Type B pancreatic cell (in vitro differentiated cells): Measurements from ENCODE around the gene SLCO2A1. TPM values are rescaled to one million over a fixed set of nuclear protein-coding genes. Genes with fewer than 3 reads are reported as not detected.

Experiments used
- DNase-seq: peaks from one replicate; pipeline ENCODE4 v3.0.0; 2021; ENCODE audit warnings: mixed read lengths; ENCODE audit not compliant: unreplicated experiment; ENCODE audit errors: extremely low spot score
- H3K27ac Mint-ChIP-seq: 2 replicates; pipeline ENCODE4 v1.8.0; 2021; ENCODE audit warnings: mild to moderate bottlenecking, mixed read lengths
- H3K27me3 Mint-ChIP-seq: 2 replicates; pipeline ENCODE4 v1.8.0; 2021; ENCODE audit warnings: mixed read lengths
- H3K36me3 Mint-ChIP-seq: 2 replicates; pipeline ENCODE4 v1.8.0; 2021; ENCODE audit warnings: mixed read lengths
- H3K4me1 Mint-ChIP-seq: one replicate; pipeline ENCODE4 v1.8.0; 2021; ENCODE audit warnings: mixed read lengths; ENCODE audit not compliant: unreplicated experiment
- H3K4me3 Mint-ChIP-seq: 2 replicates; pipeline ENCODE4 v1.8.0; 2021; ENCODE audit warnings: mild to moderate bottlenecking, mixed read lengths
- H3K9me3 Mint-ChIP-seq: 2 replicates; pipeline ENCODE4 v1.8.0; 2021; ENCODE audit warnings: mixed read lengths
- total RNA-seq: library from RNA; stranded (reverse); gene quantifications from 2 replicates; pipeline ENCODE4 v1.2.1, GENCODE V29; 2021; ENCODE audit warnings: low replicate concordance
- TF ChIP-seq, protein P1 (sequence below): fragments of 200-600 bp; sonication (generic); conservative IDR thresholded peaks from 2 replicates; pipeline ENCODE4 v1.5.0; 2021; ENCODE audit warnings: antibody characterized with exemption, mild to moderate bottlenecking

SLCO2A1 gene
- total RNA-seq, 1 donor from 2014 or later, result 3.8 TPM

DNA sequence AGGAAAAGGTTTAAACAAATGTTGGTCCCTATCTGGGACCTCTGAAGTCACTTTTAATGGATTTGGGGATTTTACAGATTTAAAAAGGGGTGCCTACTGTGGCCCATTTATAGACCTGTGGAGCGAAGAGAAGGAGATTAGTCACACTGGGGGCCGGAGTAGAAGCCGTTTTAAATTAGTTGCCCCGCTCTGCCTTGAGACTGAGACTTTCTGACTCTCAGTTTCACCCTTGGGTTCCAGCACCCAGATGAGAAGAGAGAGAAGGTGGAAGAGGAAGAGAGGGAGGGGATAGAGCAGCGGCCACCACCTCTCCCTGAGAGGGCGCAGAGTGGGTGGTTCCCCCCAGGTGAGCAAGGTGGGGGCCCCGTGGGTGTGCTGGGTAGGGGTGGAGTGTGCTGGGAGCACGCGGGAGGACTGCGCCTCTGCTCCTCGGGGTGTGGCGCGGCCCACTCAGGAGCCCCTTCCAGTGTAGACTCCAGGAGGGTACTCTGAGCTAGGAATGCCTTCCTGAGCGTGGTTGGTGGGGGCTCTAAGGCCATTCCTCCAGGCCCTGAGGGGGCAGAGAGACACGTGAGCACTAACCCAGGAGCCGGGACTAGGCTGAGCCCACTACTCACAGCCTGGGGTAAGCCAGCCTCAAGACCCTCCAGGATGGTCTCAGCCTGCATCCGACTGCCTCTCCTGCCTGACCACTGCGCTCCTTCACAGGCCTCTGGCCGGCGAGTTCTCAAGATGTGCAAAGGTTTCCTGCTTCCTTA is 101.4 kb downstream of the SLCO2A1 start:
- TF ChIP-seq, protein P1, sequence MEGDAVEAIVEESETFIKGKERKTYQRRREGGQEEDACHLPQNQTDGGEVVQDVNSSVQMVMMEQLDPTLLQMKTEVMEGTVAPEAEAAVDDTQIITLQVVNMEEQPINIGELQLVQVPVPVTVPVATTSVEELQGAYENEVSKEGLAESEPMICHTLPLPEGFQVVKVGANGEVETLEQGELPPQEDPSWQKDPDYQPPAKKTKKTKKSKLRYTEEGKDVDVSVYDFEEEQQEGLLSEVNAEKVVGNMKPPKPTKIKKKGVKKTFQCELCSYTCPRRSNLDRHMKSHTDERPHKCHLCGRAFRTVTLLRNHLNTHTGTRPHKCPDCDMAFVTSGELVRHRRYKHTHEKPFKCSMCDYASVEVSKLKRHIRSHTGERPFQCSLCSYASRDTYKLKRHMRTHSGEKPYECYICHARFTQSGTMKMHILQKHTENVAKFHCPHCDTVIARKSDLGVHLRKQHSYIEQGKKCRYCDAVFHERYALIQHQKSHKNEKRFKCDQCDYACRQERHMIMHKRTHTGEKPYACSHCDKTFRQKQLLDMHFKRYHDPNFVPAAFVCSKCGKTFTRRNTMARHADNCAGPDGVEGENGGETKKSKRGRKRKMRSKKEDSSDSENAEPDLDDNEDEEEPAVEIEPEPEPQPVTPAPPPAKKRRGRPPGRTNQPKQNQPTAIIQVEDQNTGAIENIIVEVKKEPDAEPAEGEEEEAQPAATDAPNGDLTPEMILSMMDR, result no peak
- no peaks in the 10 kb centered on the region for H3K36me3 Mint-ChIP-seq
- DNase-seq, result peak; percentile 59
- H3K27ac Mint-ChIP-seq, result no peak overlapping the region
- peaks cover 14% of the 10 kb centered on the region for H3K4me1 Mint-ChIP-seq
- H3K27me3 Mint-ChIP-seq, result peaks cover 31% of the 10 kb centered on the region
- no peaks in the 10 kb centered on the region for H3K9me3 Mint-ChIP-seq
- peak overlapping the region; percentile 82 for H3K4me3 Mint-ChIP-seq

DNA sequence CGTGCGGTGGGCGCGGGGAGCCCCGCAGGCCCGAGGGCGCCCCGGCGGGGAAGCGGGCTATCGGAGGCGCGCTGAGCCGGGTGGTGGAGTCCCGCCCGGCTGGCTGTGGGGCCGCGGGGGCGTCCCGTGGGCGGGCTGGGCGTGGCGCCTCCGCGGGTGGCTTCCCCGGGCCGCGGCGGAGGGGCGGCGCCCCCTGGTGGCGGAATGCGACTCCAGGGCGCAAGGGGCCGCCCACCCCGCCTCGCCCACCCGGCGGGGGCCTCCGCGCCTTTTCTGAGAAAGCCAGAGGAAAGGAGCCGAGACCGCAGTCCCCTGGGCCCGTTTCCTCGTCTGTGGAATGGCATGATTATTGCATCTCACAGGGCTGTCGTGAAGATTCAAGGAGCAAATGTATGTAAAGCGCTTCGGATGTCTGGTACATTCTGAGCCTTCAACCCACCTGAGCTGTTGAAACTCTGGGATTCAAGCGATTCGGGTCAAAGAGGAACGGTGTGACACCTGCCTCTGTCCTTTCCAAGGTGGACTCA is 102.1 kb downstream of the SLCO2A1 start:
- DNase-seq, result peak; percentile 78
- Mint-ChIP-seq H3K36me3 (no peaks in the 10 kb centered on the region), H3K27ac (no peak overlapping the region), H3K4me3 (peak overlapping the region; percentile 82), H3K4me1 (peaks cover 14% of the 10 kb centered on the region), H3K9me3 (no peaks in the 10 kb centered on the region), H3K27me3 (peaks cover 31% of the 10 kb centered on the region)
- TF ChIP-seq, protein P1, result peak; percentile 93

DNA sequence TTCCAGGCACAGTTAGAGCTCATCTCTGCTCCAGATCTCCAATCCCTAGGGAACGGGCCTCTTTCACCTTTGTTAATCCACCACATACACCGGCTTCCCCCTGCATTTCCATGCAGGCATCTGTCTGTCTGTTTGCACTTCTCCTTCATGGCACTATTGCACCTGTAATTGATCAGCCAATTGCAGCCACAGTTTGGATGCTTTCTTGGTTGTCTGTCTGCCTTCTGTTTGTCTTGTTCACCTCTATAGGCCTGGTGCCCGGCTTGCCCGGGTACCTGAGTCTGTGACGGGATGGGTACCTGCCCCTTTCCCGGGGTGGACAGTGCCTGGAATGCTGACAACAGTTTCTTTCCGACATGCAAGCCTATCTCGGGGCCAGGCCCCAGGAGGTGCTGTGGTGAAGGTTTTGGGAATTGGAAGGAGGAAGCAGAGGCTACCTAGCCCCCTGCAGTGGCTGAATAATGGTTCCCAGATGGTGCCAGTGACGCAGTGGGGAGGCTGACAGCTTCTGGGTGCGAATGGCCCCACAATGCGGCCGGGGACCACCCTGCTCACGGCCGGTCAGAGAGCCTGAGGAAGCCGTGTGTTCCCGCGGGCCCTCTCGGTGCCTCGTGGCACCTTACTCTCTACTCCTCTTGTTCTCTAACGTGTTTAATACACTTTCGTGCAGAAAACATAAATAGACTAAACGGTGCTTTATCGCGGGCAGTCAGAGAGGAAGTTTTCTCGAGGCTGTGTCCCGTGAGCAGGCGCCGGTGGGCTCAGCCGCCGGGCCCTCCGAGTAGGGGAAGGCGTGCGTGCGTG is 102.8 kb downstream of the SLCO2A1 start:
- TF ChIP-seq, protein P1, result no peak
- H3K4me3 Mint-ChIP-seq, result peak overlapping the region; percentile 82
- no peaks in the 10 kb centered on the region for H3K9me3 Mint-ChIP-seq
- peak; percentile 69 for DNase-seq
- no peak overlapping the region for H3K27ac Mint-ChIP-seq
- peaks cover 14% of the 10 kb centered on the region for H3K4me1 Mint-ChIP-seq
- H3K27me3 Mint-ChIP-seq, result peaks cover 31% of the 10 kb centered on the region
- no peaks in the 10 kb centered on the region for H3K36me3 Mint-ChIP-seq

DNA sequence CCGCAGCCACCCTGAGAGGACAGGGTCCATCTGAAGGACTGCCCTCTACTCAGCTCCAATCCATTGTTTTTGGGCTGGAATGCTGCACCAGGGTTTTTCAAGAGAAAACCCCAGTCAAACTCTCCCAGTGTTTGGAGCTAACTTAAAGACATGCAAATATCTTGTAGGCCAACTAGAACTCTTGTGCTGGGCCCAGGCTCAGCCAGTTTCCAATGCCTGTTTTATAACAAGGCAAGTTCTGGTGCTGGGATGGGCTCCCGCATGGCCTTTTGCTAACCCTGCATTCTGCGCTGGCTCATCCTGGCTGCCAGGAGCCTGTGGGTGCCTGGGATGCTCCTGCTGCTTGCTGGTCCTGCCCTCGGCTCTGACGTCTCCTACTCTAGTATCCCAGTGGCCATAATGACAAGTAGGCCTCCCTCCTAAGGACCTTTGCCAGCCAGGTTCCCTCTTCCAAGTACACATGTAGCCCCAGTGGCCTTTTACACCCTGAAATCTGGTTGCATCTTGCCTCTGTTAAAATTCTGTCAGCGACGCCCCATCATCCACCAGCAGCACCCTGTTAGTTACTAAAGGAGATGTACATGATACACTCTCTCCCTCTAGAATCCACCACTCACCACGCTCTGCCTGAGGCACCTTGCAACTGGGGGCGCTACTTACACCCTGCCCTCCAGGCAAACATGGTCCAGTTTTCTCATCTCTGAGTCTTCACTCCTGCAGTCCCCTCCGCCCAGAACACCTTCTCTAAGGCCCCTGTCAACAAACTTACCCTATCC is 103.6 kb downstream of the SLCO2A1 start:
- no peaks in the 10 kb centered on the region for H3K36me3 Mint-ChIP-seq
- peak overlapping the region; percentile 68 for H3K4me3 Mint-ChIP-seq

DNA sequence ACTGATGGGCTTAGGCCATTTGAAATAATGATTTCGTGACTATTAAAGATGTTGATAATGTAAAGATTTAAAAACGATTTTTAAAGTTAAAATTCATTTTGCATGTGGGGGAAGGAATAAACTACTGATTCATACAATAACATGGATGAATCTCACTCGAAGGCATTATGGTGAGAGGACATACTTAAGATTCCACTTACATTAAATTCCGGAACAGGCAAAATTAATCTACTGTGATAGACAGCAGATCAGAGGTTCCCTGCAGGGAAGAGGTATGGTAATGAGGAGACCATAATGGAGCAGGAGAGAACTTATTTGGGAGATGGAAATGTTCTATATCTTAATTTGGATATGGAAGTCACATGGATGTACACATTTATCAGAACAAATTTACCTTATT is 105.7 kb downstream of the SLCO2A1 start:
- Mint-ChIP-seq H3K36me3 (no peaks in the 10 kb centered on the region), H3K27ac (no peak overlapping the region), H3K27me3 (peaks cover 21% of the 10 kb centered on the region), H3K4me3 (no peak overlapping the region), H3K9me3 (no peaks in the 10 kb centered on the region), H3K4me1 (peaks cover 9% of the 10 kb centered on the region)
- TF ChIP-seq, protein P1, result no peak
- DNase-seq, result no peak

More for the DNA sequence above, 103.6 kb downstream of the SLCO2A1 start:
- H3K27me3 Mint-ChIP-seq, result peaks cover 31% of the 10 kb centered on the region
- no peak for DNase-seq
- TF ChIP-seq, protein P1, result no peak
- H3K9me3 Mint-ChIP-seq, result no peaks in the 10 kb centered on the region
- peaks cover 14% of the 10 kb centered on the region for H3K4me1 Mint-ChIP-seq
- H3K27ac Mint-ChIP-seq, result no peak overlapping the region
